GM21528 (cell line): ENCODE measurements around the gene CSK.
"Not testable (repeated sequence)": the region's sequence is repeated elsewhere in the genome, so short reads cannot be mapped to it uniquely, and the experiment has no call there.

Experiments used
- ATAC-seq: cut with Tn5 transposase; IDR thresholded peaks from one replicate; pipeline ENCODE4 v1.9.1; 2021; ENCODE audit warnings: mild to moderate bottlenecking, moderate library complexity; ENCODE audit not compliant: unreplicated experiment, low FRiP score

Gene CSK

DNA sequence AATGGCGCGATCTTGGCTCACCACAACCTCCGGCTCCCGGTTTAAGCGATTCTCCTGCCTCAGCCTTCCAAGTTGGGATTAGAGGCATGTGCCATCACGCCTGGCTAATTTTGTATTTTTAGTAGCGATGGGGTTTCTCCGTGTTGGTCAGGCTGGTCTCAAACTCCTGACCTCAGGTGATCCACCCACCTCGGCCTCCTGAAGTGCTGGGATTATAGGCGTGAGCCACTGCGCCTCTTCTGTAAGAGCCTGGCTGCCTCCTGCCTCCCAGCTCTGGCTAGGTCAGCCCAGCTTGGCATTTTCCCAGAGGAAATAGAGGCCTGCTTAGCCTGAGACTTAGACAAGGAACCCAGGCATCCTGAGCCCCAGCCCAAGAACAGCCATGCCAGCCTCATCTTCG lies 4.2 kb downstream of the CSK start:
- not testable (repeated sequence) for ATAC-seq

DNA sequence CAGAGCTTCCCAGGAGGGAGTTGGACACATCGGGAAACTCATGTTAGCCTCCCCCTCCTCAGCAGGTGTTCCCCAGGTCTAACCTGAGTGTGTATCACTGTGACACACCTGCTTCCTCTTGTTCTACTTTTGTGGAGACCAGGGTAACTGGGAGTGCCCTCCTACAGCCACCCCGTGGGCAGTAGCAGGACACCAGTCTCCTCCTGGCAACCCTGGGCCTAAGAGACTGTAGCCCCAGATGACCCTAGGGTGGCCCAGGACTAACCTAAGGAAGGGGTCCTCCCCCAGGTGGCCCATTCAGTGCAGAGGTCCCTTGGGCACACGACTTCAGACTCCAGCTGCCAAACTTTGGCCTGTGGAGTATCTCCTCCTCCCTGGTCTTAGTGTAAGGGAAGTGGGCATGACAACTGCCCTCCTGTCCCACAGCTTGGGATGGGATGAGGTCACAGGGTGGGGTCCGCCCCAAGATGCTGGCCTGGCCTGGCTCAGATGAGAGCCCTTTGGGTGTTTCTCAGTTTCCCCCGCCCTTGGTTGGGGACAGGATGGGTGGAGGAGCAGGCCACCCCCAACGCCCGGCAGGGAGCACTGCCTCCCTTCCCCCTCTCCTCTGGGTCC lies 4.8 kb downstream of the CSK start:
- no peak for ATAC-seq

DNA sequence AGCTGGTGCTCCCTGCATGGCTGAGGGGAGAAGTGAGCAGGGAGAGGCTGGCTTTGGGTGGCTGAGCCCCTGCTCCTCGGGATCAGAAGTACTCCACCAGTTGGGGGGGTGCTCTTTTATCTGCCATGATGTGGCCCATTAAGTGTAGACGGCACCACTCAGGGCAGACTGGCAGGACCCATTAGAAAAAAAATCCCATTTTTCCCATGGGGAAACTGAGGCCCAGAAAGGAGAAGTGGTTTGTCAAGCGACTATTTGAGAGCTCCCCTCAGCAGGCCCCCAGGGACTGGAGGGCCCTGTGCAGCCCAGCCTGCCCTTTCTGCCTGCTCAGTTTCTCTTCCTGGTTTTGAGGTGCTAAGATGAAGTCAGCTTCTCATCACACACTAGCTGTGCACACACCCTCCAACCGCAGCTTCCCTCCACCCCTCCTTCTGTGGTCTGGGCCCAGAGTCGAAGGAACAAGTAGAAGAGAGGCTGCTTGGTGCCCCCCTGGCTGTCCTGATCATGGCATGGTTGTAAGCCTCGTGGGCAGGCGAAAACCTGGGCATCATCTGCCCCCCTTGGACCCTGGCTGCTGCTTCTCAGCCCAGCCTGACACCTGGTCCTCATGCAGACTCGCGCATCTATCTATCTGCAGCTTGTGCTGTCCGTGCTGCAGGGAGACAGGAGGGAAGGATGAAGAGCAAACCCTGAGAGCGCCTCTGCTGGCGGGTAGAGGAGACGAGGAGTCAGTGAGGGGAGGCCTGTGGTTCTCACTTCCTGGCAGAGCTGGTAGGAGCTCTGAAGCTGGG lies 5.6 kb downstream of the CSK start:
- ATAC-seq, result peak; percentile 51

DNA sequence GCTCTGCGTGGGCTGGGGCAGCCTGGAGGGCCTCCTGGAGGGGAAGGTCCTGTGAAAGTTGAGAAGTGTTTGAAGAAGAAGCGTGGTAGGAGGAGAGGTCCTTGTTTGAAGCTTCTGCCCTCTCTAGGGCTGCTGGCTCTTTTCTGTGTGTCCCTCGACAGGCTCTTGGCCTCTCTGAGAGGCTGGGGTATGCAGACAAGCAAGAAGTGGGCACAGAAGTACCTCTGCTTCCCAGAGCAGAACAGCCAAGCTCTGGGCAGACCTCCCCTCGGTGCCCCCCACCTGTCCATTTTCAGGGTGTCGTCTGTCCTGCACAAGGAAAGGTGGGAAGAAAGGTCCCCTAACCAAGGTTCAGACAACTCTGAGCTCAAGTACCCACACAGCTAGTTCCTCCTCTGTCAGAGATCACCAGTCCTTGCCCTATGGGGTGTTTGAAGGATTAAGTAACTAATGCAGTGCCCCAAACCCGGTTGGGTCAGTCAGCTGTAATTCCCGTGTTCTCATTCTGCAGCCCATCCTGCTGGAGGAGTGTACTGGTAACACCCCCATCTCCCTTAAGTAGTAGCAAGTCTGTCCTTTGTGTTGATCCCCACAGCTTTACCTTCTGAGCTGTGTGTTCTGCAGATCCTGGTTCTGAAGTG lies 6.3 kb downstream of the CSK start:
- ATAC-seq, result peak; percentile 0

DNA sequence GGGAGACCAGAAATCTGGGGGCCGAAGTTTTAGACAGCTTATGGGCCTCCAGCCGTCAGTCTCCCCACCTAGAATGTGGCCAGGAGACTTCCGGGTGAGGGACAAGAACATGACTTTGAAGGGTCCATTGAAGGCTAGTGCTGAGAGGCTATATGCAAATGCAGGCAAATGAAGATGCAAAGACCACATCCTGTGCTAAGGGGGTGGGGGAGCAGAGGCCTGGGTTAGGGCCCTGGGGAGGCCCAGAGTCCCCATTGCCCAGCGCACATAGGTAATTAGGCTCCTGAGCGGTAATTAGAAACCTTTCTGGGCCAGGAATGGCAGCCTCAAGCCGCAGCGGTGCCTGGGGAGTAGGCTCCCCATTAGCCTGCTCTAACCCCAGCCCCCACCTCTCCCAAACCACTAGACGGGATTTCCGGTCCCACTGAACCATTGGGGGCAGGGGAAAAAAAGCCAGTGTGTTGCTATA lies 6.8 kb downstream of the CSK start:
- peak; percentile 33 for ATAC-seq

DNA sequence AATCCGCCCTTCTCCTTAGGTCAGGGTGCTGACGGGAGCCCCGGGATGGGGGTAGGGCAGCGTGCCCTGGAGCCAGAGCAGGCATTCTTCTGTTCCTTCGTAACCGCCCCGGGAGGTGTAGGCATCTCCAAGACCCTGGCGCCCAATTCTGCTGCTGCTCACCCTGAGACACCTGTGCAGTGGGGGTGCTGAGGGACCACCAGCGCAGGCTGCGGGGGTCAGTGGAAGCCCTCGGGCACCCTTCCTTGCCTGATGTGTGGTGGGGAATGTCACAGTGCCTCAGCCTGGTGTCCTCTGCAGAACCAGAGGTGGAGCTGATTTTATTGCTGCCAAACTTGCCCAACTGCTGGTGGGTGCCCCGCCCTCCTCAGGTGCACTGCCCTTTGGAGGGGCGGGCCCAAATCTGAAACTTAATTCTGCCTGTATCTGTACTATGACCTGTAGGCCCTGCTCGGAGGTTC lies 7.3 kb downstream of the CSK start:
- ATAC-seq, result no peak

DNA sequence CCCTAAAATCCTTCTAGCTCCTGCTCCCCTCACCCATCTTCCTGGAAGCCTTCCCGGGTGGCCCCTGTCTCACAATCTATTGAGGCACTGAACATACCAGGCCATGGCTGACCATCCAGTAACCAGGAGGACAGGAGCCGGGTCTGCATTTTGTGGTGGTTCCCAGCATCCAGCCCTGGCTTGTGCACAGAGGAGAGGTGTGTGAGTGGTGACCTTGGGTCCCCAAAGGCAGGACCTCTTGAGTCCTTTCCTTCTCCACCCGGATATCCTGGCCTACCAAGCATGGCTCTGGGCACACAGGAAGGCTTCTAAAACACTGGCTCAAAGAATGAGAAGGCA lies 7.8 kb downstream of the CSK start:
- no peak for ATAC-seq

DNA sequence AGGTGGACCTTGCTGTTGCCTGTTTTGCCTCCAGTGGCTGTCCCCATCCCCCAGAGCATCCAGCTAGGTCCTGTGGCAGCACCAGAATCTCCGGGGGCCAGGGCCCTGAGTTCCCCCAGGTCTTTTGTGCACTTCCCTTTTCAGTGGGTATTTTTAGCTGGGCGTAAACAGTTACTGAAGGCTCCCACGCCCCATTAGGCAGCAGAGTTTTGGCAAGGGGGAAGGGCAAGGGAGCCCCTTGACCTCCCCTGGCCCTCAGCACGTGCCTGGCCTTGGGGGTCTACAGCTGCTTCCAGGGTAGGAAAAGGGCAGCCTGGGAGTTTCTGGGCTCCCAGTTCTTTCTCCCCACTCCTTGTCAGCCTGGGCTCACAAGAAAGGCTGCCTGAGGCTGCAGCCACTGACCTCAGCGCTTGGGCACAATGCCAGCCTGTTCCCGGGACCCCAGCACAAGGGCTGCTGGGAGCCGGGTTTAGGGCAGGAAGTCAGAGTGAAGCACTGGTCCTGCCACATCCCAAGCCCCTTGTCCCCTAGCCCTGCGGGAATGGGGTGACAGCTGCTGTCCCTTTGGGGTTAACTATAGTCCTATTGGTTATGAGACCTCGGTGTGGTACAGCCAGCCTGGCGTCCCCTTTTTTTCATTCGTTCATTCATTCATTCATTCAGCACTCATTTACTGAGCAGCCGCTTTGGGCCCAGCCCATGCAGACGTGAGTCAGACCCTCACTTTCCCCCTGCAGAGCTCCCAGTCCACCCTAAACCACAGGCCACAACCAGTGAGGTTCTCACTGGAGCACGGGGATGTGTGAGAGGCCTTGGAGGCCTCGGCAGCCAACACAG lies 8.4 kb downstream of the CSK start:
- no peak for ATAC-seq

DNA sequence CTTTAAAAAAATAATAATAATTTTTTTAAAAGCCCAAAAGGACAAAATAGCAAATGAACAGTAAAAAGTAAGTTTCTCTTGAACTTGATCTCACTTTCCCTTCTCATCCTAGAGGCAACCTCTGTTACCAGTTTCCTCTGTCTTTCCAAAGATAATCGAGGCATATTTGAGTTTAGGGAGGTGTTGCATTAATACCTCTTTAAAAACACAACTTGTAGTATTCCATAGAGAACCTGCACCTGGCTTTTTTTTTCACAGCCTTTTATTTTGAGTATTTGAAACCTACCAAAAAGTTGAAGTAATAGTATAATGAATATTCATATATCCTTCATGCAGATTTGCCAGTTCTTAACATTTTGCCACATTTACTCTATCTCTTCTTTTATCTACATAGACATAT lies 9.1 kb downstream of the CSK start:
- ATAC-seq, result no peak

DNA sequence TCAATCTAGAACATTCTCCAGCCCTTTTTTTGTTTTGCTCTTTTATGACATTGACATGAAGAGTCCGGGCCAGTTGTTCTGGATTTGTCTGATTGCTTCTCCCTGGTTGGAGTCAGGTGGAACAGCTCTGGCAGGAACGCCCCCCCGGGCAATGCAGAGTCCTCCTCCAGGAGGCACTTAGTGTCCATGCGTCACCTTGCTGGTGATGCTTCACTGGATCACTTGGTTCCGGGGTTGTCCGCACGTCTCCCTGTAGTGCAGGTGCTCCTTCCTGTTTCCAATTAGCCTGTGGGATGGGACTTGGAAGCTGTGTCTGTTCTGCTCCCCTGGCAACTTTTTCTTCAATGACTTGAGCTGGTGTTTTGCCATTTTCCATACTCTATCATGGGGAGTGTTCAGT lies 9.8 kb downstream of the CSK start:
- no peak for ATAC-seq

DNA sequence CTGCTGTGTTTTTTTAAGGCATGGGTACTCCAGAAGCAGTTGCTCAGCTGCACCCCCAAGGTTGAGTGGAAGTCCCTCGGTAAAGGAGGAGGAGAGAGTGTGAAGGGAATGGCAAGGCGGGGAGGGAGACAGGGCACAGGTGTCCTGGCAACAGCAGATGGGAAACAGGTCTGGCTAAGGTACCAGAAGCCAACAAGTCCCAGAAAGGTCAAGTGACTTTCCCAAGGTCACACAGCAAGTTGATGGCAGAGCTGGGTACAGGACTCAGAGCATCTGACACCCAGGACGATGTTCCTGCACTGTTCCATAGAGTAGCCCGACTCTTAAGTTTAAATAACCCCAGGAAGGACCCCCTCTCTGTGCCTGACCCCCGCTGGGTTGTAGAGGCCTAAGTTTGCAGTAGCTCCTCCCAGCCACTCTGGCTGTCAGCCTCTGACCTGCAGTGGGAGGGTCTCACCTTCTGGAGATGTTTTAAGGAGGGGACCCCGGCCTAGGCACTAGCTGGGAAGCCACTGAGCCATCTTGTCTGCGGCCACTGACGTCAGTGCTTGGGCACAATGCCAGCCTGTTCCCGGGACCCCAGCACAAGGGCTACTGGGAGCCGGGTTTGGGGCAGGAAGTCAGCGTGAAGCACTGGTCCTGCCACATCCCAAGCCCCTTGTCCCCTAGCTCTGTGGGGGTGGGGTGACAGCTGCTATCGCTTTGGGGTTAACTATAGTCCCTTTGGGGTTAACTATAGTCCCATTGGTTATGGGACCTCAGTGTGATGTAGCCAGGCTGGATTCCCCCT lies 10.5 kb downstream of the CSK start:
- ATAC-seq, result no peak

DNA sequence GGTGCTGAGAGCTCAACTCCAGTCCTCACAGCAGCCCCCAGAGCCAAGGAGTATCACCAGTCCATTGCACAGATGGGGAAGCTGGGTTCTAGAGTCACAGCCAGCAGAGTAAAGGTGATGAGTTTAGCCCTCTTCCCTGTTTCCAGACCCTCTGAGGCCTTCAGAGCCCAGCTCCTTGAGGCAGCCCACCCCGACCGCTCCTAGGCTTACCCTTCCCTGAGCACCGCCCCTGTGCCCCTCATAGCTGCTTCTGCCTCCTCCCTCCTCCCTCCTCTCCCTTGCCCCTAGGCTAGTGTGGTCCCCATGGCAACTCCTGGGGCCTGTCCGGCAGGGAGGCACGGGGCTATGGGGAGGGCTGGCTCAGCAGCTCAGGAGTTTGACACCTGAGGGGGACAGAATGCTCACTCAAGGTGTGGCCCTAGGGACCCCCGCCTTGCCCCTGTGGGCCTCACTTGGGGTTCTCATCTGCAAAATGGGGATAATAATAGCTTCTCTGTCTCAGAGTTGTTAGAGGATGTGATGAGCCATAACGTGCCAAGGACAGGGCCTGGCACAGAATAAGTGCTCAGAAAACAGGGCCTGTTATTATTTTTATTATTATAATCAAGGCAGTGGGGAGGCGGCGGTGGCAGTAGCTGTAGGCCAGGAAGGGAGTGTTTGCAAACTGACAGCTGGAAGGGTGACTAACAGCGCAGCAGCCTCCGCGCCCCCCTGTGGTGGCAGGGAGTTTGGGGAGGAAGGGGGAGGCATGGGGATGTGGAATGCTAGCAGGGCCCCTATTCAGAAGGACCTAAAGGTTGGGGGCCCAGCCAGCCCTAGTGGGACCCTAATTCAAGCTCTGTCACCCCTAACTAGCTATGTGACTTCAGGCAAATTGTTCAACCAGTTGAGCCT lies 11.5 kb downstream of the CSK start:
- no peak for ATAC-seq

DNA sequence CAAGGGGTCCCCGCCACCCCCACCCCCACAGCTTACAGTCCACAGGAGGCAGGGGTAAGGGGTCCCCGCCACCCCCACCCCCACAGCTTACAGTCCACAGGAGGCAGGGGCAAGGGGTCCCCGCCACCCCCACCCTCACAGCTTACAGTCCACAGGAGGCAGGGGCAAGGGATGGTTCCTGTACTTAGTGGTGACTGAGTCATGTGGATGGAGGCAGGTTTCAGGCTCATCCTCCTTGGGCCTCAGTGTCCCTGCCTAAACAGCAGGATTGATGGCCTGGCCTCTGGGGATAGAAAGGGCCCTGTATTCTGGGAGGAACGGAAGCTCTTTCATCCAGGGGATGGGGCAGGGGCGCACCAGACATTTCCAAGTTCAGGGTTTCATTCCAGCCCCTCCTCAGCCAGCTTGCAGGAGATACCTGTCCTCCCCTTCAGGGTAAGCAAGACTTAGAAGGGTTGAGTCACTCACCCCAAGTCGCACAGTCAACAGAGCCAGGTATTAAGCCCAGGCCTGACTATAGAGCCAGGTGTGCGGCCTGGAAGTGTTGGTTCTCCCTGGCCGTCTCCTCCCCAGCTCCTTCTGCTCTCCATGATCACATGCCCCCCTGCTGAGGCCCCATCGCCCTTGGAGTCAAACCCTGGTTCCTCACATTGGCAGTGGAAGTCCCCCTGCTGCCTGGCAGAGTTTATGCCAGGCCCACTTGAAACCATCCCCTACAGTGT lies 12.5 kb downstream of the CSK start:
- no peak for ATAC-seq

DNA sequence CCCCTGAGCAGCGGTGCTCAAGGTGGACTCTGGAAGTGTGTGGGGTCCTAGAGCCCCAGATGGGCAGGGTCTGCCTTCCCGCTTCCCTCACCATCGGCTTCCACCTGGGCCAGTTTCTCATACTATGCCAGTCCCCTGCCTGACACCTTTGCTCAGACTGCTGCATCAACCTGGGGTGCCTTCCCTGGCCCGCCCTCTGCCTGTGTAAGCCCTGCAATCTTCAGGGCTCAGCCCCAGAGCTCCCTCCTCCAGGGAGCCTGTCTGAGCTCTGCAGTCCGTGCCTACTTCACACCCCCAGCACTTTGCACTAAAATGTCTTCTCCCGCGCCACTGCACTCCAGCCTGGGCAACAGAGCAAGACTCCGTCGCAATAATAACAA lies 13.1 kb downstream of the CSK start:
- ATAC-seq, result no peak

DNA sequence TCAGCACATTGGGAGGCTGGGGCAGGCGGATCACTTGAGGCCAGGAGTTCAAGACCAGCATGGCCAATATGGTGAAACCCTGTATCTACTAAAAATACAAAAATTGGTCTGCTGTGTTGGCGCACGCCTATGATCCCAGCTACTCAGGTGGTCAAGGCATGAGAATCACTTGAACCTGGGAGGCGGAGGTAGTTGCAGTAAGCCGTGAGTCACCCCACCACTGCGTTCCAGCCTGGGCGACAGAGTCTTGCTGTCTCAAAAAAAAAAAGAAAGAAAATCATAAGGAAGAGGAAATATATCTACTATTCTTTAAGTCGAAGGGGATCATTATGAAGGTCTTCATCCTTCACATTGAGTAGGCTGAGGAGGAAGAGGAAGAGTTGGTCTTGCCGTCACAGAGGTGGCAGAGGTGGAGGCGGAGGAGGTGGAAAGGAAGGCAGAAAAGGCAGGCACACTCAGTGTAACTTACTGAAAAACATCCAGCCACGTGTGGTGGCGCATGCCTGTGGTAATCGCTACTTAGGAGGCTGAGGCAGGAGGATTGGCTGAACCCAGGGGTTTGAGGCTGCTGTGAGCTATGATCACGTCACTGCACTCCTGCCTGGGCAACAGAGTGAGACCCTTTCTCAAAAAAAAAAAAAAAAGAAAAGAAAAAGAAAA lies 14.2 kb downstream of the CSK start:
- ATAC-seq, result no peak

DNA sequence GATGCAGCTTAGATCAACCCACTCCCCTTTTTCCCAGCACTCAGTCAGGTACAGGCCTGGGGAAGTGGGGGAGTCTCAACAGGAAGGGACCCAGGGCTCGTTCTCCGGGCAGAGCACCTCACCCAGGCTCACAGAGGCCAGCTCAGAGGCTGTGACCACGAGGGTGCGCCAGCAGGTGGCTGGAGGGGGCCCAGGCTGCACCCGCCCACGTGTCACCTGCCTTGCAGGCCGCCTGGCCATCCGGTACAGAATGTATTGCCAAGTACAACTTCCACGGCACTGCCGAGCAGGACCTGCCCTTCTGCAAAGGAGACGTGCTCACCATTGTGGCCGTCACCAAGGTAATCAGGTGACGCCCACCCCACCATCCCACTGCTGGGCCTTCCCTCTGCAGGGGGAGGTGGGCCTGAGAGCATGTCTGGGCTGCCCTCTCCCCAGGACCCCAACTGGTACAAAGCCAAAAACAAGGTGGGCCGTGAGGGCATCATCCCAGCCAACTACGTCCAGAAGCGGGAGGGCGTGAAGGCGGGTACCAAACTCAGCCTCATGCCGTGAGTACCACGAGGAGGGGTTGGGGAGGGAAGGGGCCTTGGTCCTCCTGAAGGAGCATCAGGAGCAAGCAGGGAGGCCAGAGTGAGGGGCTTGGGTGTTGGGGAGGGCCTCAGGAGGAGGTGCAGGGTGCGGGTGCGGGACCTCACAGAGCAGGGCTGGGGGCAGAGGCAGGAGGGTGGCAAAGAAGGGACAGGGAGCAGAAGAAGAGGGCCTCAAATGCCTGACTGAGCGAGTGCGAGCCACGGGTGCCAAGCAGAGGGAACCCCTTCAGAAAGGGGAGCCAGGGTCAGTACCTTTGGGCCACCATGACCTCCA lies 16.7 kb downstream of the CSK start:
- no peak for ATAC-seq

DNA sequence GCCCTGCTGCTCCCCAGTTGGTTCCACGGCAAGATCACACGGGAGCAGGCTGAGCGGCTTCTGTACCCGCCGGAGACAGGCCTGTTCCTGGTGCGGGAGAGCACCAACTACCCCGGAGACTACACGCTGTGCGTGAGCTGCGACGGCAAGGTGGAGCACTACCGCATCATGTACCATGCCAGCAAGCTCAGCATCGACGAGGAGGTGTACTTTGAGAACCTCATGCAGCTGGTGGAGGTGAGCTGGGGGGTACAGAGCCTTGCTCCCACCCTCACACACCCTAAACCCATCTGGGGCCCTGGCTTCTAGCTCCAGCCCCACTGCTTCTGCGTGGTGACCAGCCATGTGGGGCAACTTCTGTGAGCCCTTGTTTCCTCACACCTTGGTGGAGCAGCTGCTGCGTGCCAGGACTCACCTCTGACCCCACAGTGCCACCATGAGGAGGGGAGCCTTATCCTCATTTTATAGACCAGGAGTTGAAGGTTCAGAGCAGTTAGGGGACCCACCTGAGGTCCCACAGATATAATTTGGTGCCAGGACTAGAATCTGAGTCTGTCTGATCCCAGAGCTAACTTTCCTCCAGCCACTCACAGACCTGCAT lies 17.5 kb downstream of the CSK start:
- no peak for ATAC-seq
